GM12891 (cell line): ENCODE results near the gene TMPRSS2.
A peak's percentile ranks its signal among the peaks of the same experiment; 100 is the strongest.

Experiments used
- DNase-seq: peaks from one replicate; pipeline ENCODE4 v3.0.0; 2011; ENCODE audit warnings: low spot score; ENCODE audit not compliant: insufficient read length
- FAIRE-seq: peaks from 2 replicates; lab custom pipeline; 2011; peaks lifted over from hg19 to GRCh38; lab: Jason Lieb, UNC
- PAX5 ChIP-seq: IDR thresholded peaks from 2 replicates; pipeline ENCODE4 v1.6.1; 2011; ENCODE audit warnings: low read length, moderate library complexity, mild to moderate bottlenecking; ENCODE audit not compliant: insufficient read depth, severe bottlenecking
- POLR2A ChIP-seq: IDR thresholded peaks from 2 replicates; pipeline ENCODE4 v1.6.1; 2011; ENCODE audit warnings: low read depth, low read length, control low read depth
- POLR2AphosphoS5 ChIP-seq: IDR thresholded peaks from 2 replicates; pipeline ENCODE4 v1.6.1; 2011; ENCODE audit warnings: low read depth, low read length, control low read depth
- POU2F2 ChIP-seq: IDR thresholded peaks from 2 replicates; pipeline ENCODE4 v1.6.1; 2011; ENCODE audit warnings: low read depth, mild to moderate bottlenecking, control low read depth, low read length, moderate library complexity
- SPI1 ChIP-seq: IDR thresholded peaks from 2 replicates; pipeline ENCODE4 v1.6.1; 2011; ENCODE audit warnings: low read depth, low read length, control low read depth
- TAF1 ChIP-seq: IDR thresholded peaks from 2 replicates; pipeline ENCODE4 v1.6.1; 2011; ENCODE audit warnings: low read depth, low read length, control low read depth

TMPRSS2 gene

DNA sequence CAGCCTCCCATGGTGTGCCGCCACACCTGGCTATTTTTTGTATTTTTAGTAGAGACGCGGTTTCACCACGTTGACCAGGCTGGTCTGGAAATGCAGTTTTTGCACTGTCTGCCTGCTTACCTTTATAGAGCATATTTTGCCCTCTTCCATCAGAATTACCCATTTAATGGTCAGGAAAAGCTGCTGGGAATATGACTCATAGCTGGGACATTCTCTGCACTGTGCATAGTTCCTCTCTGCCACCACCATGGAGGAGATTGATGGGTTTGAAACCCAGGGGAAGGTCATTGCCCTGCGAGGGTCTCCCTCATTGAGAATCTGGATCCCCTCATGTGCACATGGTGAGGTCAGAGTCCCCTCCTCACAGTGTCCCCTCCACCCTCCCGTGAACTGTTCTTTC is 49.8 kb downstream of the TMPRSS2 start:
- DNase-seq (no peak), FAIRE-seq (no peak)
- no peak for TF ChIP-seq POLR2AphosphoS5
- TF ChIP-seq POU2F2 = no peak
- no peak for TF ChIP-seq SPI1
- TF ChIP-seq TAF1 = no peak
- TF ChIP-seq POLR2A = no peak; the same call in 1 of the 2 replicates
- TF ChIP-seq PAX5 = no peak

DNA sequence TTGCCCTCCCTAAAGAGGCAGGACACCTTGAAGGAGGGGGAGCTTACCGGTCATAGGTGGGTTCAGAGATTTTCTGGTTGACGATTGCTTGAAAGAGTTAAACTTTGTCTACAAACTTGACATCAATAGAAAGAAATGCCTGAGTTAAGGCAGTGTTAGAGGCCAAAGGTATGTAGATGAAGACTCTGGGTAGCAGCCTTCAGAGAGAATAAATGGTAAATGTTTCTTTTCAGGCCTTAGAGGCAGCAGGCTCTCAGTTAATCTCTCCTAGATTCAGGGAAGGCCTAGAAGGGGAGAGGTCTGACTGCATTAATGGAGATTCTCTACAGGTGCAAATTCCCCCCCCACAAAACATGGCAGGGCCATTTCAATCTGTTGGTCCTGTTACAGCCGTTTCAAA is 54.2 kb downstream of the TMPRSS2 start:
- TF ChIP-seq POLR2A (no peak), POU2F2 (no peak), TAF1 (no peak), POLR2AphosphoS5 (no peak), PAX5 (no peak), SPI1 (no peak)
- FAIRE-seq = no peak
- DNase-seq = no peak

DNA sequence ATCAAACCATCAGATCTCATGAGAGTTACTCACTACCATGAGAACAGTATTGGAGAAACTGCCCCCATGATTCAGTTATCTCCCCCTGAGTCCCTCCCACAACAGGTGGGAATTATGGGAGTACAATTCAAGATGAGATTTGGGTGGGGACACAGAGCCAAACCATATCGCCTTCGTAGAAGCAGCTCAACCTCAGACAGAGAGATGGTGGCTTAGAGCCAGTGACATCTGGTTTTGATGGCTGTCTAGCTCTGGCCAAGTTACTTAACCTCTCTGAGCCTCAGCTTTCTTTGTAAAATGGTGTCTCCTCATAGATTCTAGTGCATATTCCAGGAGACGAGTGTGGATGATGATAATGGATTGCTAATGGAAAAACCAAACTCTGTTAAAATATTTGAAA is 54.8 kb downstream of the TMPRSS2 start:
- no peak for FAIRE-seq
- no peak for DNase-seq
- TF ChIP-seq POLR2A (peak; percentile 56; the same call in 1 of the 2 replicates), POU2F2 (no peak), POLR2AphosphoS5 (peak; percentile 17; the same call in 1 of the 2 replicates)

DNA sequence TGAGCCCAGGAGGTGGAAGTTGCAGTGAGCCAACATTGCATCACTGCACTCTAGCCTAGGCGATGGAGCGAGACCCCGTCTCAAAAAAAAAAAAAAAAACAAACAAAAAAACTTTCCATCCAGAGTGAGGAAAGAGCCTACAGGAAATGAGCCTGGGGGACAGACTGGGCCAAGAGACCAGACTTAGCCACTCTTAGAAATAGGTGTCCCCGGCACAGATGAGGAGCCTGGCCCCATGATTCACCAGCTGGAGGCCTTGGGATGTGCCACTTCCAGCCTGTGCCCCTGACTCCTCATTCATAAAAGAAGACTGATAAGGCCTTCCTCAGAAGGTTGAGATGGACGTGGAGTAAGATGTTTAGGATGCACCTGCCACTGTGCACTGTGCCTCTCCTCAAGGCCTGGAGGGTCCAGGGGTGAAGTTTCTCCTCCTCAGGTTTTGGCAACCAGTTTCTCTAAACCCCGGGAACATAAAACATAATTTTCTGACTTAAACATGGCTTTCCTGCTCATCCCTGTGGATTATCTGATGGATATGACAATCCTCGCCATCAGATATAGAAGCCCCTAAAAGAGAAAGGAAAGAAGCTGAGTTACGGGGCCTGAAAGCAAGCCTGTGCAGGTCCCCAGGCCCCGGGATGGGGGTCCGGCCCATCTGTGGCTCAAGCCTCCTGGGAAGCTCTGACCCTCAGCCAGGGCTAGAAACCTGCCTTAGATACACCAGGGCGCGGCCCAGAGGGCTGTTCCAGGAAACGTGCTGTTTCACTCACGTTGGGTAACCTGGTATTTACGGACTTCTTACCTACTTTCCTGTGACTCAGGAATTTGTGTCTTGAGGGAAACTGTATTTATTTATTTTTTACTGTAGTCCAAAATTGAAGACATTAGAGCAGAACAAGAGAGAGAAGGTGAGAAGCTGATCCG is 55.9 kb downstream of the TMPRSS2 start:
- DNase-seq (no peak), FAIRE-seq (no peak)
- TF ChIP-seq POU2F2 (0 out of 2 replicates have a peak, but pooled peaks have one; percentile 6), PAX5 (no peak), TAF1 (no peak), POLR2A (peak; percentile 61; the same call in 1 of the 2 replicates), POLR2AphosphoS5 (peak; percentile 39), SPI1 (no peak)

DNA sequence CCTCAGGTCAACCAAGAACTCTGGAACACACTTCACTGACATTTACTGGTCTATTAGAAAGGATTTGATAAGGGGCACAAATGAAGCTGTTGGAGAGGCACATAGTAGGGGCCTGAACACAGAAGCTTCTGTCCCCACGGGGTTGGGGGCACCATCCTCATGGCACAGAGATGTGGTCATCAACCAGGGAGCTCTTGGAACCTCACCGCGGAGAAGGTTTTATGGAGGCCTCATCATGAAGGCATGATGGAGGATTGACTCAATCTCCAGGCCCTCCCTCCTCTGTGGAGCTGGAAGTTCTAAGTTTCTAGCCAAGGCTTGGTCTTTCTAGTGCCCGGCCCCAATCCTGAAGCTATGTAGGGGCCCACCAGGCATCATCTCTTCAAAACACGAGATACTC is 58.3 kb downstream of the TMPRSS2 start:
- FAIRE-seq = no peak

DNA sequence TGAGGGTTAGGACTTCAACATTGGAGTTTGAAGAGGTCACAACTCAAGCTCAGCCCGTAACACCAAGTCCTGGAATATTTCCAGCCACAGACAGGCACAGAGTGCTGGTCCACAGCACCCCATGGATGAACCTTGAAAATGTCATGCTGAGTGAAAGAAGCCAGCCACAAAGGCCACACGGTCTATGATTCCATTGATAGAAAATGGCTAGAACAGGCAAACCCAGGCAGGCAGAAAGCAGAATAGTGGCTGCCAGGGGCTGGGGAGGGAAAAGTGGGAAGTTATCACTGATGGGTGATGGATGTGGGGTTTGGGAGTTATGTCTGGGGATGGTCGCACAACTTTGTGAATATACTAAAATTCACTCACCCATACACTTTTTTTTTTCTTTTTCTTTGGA is 60.6 kb downstream of the TMPRSS2 start:
- DNase-seq (no peak), FAIRE-seq (no peak)
- TF ChIP-seq POLR2AphosphoS5 = peak; percentile 77; the same call in 1 of the 2 replicates
- TF ChIP-seq POLR2A = peak; percentile 52; the same call in 1 of the 2 replicates
- no peak for TF ChIP-seq POU2F2

More for the DNA sequence above, 58.3 kb downstream of the TMPRSS2 start:
- no peak for DNase-seq
- TF ChIP-seq TAF1 (no peak), POLR2A (peak; percentile 74), PAX5 (no peak), SPI1 (no peak), POLR2AphosphoS5 (peak; percentile 79), POU2F2 (no peak)

DNA sequence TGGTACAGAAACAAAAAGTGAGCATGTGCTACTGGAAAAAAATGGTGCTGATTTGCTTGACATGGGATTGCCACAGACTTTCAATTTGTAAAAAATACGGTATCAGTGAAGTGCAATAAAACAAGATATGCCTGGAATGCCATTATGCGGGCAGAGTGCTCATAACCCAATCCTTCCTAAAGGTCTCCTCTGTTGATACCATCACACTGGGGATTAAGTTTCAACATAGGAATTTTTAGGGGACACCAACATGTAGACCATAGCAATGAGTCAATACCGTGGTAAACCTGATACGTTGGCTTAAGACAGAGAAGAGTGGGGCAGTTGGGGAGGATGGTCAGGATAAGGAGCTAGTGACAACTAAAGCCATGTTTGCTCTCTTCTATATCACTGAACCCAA is 61.4 kb downstream of the TMPRSS2 start:
- no peak for FAIRE-seq
- DNase-seq = no peak
- TF ChIP-seq POU2F2 (no peak), POLR2A (no peak; the same call in 1 of the 2 replicates), SPI1 (no peak), PAX5 (no peak), POLR2AphosphoS5 (no peak; the same call in 1 of the 2 replicates), TAF1 (no peak)

DNA sequence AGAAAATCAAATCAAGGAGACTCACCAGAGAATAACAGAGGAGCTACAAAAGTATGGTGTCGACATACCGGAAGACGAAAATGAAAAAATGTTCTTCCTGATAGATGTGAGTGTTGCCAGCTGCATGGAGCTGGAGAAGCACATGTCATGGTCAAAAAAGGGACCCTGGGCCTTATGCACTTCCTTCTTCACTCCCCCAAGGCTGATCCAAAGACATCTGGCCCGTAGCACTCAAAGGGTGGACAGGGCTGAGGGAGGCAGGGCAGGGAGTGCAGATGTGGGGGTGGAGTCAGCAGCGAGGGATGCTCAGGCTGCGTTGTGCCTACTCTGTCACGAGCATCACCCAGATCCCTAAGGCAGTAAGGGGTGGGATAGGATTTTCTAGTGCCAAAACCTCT is 62.5 kb downstream of the TMPRSS2 start:
- TF ChIP-seq POU2F2 (0 out of 2 replicates have a peak, but pooled peaks have one; percentile 8), SPI1 (no peak)
- DNase-seq = no peak
- FAIRE-seq = no peak

DNA sequence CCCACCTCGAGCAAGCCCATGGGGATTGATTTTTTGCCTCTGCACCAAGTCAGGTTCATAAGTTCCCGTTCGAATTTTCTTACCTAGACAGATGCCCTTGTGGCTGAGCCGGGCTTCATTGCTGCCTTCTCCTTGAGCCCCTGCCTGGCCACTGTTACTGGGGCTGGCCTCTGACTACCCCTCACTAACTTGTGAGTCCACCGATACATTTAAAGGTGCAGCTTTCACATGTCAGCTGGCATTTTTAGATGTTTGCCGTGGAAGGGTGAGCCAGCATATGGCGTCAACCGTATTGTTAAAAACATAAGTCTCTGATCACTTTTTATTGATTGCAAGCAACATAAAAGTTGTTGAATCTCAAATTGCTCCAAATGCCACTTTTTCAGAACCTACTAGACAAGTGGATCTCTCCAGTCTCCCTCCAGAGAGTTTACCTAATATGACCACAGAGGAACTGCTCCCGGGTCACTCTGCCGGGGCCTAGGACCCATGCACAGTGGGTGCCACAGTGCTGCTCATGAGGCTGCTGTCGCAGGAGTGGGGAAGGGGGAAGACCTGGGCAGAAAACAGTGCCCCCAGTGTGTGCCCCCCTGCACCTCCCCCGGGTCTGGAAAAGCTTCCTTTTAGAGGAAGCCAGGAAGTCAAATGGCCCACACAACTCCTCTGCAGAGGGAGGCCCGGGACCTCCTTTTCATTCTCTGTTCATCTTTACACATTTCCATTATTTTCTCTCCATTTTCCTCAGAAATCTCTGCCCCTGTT is 63.1 kb downstream of the TMPRSS2 start:
- DNase-seq = no peak
- FAIRE-seq = no peak
- no peak for TF ChIP-seq POU2F2
- no peak for TF ChIP-seq TAF1
- TF ChIP-seq SPI1 = no peak
- TF ChIP-seq POLR2A = 0 out of 2 replicates have a peak, but pooled peaks have one; percentile 51
- no peak for TF ChIP-seq PAX5
- peak; percentile 37 for TF ChIP-seq POLR2AphosphoS5
